Hematopoietic multipotent progenitor cell treated with erythropoietin and hydrocortisone succinate and interleukin-3 and kit ligand, for 4 days (in vitro differentiated cells): ENCODE data around the gene KRTAP1-4.
"Not testable (repeated sequence)": the region's sequence is repeated elsewhere in the genome, so short reads cannot be mapped to it uniquely, and the experiment has no call there.

Experiments
- DNase-seq: peaks from one replicate; pipeline ENCODE4 v3.0.0-alpha.2; 2015

The KRTAP1-4 gene

DNA sequence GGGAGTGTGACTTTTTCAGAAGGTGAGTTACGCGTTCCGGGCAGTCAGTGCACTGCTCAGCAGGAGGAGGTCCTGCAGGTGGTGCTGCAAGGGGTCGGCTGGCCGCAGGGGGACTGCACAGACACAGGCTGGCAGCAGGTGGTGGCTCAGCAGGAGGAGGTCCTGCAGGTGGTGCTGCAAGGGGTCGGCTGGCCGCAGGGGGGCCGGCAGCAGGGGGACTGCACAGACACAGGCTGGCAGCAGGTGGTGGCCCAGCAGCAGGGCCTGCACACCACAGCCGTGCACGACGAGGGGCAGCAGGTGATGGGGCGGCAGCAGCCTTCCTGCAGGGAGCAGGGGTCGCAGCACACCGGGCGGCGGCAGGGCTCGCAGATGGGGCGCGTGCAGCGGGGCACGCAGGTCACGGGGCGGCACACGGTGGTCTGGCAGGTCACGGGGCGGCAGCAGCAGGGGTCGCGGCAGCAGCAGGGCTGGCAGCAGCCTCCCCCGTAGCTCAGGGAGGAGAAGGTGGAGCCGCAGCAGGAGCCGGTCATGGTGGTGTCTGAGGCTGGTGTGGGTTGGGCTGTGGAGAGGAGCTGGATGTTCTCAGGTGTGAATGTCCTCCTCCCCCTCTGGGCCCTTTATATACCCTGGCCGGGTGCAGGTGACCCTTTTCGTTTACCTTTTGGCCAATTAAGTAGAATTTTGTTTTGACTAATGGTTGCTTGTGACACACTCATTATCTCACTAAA is 16.9 kb upstream of the KRTAP1-4 start, which contains the start of gene KRTAP2-1:
Gene KRTAP2-1 (minus strand): TSS at position 582 of the 731 bp plus-strand sequence. CDS start 49 bp downstream, at position 533.
- DNase-seq, result not testable (repeated sequence)

DNA sequence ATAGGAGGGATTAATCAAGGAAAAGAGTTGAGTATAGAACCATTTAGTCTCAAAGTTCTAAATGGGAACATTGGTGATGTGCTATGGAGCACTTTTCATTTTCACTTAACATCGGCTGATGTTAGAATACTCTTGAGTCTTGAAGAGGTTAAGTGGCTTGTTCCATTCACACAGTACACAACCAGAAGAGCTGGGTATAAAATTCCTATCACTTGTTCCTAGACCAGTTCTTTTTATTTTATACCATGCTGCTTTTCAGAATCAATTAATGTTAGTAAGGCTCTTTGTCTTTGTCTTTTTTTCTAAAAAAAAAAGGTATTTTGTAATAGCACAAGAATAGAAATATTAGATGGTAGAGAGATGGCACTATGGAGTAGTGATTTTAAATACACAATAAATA is 13.0 kb upstream of the KRTAP1-4 start:
- DNase-seq, result no peak

DNA sequence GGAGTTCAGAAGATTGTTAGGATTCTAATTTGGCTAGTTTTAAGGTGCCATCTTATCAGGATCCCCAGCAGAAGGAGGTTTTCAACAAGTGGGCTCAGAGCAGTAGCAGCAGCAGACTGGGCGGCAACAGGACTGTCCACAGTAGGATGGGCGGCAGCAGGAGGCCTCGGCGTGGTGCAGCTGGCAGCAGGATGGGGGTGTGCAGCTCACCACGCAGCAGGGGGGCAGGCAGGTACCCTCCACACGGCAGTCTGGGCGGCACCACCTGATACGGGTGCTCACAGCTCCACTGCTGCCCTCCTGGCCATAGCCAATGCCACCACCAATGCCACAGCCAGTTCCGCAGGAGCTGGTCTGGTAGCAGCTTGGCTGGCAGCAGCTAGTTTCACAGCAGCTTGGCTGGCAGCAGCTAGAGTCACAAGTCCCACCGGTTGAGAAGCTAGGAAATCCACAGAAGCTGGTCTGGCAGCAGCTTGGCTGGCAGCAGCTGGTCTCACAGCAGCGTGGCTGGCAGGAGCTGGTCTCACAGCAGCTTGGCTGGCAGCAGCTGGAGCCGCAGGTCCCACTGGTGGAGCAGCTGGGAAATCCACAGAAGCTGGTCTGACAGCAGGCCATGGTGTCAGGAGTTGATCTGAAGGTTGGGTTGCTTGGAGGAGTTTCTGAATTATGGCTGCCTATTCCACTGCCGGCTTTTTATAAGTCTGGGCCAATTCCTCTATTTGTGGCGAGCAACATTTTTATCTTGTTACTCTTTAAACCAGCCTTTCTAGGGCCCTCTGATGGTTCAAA is 11.0 kb upstream of the KRTAP1-4 start, which contains the start of gene KRTAP1-1:
Gene KRTAP1-1 (minus strand): TSS at position 668 of the 789 bp plus-strand sequence. CDS start 53 bp downstream, at position 615.
- DNase-seq, result not testable (repeated sequence)

DNA sequence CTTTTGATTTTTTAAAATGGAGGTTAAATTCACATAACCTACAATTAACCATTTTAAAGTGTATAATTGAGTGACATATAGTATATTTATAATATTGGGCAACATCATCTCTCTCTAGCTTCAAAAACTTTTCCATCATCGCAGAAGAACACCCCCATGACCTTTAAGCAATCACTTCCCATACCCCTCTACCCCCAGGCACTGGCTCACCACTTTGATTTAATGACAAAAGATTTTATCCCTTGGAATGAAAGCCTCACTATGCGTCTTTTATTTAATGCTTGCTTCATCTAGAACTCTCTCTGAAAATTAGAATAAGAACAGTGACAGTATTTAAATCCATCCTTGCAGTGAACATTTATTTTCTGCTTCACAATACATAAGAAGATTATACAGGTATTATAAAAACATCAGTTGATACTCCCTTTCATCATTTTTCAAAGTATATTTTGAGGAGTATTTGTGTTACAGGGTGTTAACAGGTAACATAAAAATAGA is 7.9 kb upstream of the KRTAP1-4 start:
- DNase-seq, result no peak

DNA sequence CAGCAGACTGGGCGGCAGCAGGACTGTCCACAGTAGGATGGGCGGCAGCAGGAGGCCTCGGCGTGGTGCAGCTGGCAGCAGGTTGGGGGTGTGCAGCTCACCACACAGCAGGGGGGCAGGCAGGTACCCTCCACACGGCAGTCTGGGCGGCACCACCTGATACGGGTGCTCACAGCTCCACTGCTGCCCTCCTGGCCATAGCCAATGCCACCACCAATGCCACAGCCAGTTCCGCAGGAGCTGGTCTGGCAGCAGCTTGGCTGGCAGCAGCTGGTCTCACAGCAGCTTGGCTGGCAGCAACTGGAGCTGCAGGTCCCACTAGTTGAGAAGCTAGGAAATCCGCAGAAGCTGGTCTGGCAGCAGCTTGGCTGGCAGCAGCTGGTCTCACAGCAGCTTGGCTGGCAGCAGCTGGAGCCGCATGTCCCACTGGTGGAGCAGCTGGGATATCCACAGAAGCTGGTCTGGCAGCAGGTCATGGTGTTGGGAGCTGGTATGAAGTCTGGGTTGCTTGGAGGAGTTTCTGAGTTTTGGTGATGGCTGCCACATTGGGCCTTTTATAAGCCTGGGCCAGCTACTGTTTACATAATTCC is 4.4 kb upstream of the KRTAP1-4 start, which contains the start of gene KRTAP1-3:
Gene KRTAP1-3 (minus strand): TSS at position 529 of the 590 bp plus-strand sequence. CDS start 53 bp downstream, at position 476.
- DNase-seq, result not testable (repeated sequence)

DNA sequence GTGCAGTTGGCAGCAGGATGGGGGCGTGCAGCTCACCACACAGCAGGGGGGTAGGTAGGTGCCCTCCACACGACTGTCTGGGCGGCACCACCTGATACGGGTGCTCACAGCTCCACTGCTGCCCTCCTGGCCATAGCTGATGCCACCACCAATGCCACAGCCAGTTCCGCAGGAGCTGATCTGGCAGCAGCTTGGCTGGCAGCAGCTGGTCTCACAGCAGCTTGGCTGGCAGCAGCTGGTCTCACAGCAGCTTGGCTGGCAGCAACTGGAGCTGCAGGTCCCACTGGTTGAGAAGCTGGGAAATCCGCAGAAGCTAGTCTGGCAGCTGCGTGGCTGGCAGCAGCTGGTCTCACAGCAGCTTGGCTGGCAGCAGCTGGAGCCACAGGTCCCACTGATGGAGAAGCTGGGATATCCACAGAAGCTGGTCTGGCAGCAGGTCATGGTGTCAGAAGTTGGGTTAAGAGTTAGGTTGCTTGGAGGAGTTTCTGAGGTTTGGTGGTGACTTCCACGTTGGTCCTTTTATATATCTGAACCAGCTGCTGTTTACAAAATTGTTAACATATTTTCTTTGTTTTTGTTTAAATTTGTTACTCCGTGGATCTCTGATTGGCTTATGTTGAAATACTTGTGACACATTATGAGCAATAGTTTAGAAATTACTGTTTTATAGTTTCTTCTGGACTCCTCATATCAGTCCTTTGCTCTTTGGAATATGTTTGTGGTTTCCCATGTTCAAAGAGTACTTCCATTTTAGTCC is 3.1 kb downstream of the KRTAP1-4 start, which contains the start of gene KRTAP1-5:
Gene KRTAP1-5 (minus strand): TSS at position 494 of the 757 bp plus-strand sequence. CDS start 53 bp downstream, at position 441.
- DNase-seq, result no peak

DNA sequence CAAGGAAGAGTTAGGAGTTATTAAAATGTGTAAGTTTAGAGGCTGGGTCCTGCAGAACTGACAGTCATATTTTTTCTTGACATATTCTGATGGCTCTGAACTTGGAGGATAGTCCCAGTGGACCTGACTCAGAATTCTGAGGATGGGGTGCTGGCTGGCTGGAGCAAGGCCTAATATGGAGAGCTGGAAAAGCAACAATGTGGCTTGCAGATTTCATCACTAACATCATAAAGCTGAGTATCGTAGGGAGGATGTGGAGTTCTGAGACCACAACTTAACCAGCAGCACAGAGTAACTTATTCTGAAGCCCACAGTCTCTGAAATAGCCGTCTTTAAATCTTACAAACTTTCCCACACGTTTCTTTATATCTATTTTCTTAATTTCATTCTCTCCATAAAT is 5.3 kb downstream of the KRTAP1-4 start:
- DNase-seq, result no peak

DNA sequence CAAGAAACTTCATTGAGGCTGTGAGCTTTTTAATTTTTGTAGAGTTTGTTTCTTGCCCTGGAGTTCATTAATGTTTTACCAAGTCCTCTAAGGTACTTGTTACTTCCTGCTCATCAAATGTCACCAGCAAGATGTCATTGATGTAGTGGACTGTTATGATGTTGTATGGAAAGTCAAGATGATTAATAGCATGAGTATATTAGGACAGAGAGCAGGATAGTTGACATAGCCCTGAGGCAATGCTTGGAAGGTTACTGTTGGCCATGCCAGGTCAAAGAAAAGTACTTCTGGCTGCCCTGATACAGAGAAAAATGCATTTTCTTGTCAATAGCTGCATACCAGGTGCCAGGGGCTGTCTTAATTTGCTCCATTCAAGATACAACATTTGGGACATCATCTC is 9.7 kb downstream of the KRTAP1-4 start:
- DNase-seq, result no peak

DNA sequence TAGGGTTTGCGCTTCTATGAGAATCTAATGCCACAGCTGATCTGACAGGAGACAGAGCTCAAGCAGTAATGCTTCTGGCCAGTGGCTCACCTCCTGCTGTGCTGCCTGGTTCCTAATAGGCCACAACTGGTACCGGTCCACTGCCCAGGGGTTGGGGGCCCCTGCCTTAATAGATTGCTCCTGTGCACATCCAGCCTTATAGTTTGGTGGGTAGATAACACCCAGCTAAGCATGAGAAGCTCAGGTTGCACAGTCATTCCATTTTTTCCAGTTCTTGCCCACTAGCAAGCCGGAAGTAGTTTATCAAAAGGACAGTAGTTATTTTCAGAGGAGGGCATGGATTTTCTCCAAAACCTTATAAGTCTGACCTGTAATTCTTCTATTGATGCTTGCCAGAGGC is 10.6 kb downstream of the KRTAP1-4 start:
- no peak for DNase-seq

DNA sequence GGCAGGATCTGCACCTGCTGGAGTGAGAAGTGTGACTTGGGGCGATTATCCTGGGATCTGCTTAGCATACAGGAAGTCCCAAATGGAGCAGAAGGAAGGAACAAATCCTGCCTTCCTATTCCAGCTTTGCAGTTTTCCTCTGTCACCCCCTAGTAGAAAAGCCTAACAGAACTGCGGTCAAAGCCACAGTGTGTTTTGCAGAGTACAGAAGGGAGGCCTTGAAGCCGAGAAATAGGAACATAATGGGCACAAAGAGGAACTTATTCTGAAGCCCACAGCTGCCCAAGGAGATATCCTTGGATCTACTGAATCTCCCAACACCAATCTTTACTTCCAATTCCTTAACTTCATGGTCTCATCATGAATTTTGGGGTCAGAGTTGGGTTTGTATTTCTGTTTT is 11.5 kb downstream of the KRTAP1-4 start:
- DNase-seq, result peak; percentile 26

DNA sequence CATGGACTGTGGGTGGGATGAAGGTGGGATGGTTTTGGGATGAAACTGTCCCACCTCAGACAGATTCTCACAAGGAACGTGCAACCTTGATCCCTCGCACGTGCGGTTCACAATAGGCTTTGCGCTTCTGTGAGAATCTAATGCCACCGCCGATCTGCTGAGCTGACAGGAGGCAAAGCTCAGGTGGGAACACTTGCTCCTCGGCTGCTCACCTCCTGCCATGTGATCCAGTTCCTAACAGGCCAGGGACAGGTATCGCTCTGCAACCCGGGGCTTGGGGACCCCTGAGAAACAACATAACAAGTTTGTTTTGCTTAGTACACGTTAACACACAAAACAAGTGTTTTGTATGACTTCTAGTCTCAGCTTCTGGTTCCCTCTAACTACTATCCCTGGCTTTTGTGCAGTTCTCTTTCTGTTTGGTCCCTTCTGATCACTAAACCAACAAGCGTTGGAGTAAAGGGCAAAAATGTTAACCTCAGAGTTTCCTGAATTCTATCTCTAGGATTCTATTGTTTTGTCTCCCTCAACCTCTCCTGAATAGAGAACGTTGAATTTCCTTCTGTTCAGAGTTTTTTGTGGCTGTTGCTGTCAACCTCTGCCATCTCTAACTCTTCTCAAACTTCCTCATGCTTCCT is 13.3 kb downstream of the KRTAP1-4 start:
- DNase-seq, result no peak

DNA sequence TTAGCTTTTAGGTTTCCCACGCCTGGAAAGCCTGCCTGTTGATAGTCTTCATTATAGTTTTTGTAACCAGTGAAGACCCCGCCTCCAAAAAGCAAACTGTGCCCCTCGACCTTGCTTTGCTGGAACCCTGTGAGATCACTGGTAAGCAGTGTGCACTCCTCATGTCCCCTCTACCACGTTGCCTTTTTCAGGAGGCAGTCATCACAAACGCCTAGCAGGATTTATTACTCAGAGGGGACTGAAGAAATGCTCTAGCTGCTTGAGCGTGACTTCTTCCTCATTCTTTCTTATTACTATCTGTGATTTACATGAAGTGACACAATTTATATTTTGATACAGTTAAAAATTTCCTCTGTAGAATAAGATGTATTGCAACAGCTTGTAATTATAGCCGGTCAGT is 14.5 kb downstream of the KRTAP1-4 start:
- DNase-seq, result no peak

DNA sequence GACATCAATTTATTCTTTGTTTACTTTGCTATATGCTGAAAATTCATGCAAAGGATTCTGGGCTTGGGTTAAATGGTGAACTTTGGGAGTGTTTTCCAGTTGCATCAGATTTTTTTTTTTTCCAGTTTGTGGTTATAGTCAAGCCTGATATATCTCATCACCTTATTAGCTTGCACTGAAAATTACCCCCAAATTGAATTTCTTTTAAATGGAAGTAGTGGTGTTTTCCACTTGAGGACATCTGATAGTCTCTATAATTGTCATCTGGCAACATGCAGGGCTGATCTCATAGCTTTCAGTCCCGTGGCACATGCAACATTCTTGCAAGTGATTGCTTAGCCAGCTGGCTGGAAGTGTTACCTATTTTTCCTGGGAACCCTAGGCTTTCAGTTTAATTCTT is 16.4 kb downstream of the KRTAP1-4 start:
- DNase-seq, result no peak

DNA sequence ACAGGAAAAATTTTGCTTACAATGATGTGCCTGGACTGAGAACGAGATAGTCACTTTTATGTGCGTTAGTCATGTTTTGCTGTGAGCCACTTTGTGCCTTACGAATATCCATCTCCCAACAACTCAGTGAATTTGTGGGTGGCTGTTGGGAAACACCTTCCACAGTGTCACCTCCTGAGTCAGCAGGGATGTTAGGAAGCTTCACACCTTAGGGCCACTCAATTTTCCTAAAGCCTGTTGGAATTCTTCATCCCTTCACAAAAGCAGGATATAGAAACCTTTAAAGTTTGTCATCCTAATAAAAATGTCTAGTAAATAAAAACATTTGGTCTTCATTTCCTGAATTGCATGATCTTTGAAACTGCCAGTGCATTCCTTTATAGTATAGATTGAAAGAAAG is 16.8 kb downstream of the KRTAP1-4 start:
- DNase-seq, result no peak

DNA sequence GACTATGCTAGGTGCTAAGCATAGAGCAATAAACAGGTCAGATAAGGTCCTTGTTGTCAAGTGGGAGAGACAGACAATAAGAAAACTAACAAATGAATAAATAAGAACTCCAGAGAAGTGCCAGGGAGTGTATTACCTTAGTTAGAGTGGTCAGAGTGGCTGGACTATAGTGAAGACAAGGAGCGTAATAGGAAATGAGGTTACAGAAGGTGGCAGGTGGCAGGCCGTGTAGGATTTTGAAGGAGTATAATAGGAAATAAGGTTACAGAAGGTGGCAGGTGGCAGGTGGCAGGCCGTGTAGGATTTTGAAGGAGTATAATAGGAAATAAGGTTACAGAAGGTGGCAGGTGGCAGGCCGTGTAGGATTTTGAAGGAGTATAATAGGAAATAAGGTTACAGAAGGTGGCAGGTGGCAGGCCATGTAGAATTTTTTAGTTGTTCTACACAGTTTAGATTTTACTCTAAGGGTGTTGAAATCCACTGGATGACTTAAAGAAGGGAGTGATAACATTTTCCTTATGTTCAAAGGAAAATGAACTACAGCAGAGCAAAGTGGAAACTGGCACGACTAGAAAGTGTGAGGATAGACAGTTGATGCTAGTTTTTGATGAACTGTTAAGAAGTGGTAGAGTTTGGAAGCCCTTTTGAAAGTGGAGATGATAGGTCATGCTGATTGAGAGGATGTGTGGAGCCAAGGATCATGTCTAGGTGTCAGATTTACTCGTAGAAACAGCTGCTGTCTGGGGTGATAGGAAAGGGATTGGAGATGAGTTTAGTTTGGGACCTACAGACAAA is 17.5 kb downstream of the KRTAP1-4 start:
- no peak for DNase-seq

DNA sequence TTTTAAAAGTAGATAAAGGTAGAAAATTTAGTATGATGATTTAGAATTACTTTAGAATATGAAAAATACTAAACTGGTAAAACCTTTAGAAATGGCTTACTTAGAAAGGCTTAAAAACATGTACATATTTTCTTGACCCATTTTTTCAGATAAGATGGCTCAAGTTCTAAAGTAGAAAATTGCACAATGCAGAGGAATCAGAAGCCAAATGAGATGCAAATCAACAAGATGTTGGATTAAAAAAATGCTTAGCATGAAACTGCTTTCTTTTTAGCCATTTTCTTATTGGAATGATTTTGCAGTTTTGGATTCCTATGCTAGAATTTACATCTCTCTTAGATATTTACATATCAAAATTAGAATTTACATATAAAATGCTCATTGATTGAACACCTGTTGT is 19.6 kb downstream of the KRTAP1-4 start:
- DNase-seq, result no peak

DNA sequence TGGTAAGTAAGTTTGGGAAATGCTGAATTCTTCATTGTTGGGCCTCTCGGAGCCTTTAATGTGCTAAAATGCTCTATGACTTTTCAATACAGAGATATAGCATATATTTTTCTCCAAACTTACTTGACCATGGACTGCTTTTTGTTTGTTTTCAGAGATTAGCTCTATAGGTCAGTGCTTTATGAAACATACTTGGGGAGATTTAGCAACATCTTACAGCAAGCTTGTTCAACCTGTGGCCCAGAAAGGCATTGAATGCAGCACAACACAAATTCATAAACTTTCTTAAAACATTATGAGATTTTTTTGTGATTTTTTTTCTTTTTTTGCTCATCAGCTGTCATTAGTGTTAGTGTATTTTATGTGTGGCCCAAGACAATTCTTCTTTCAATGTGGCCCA is 20.1 kb downstream of the KRTAP1-4 start:
- DNase-seq, result no peak

DNA sequence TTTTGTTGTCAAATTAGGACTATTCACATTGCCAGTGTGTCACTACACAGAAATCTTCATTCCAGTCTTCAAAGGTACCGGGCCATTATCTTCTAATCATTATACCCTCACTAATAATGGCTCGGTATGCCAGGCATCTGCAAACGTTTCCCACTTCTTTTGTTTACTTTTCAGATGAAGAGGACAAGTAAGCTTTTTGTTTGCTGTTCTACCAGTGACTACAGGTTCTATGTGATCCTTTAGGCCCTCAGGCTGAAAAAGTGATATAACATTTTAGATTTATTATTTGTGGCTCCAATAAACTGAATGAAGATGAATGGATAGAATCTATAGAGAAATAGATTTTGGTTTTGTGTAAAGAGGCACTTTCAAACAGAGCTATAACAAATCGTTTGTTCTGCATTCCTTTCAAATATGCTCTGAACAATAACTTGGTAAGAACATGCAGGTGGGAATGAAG is 20.7 kb downstream of the KRTAP1-4 start:
- DNase-seq, result no peak

DNA sequence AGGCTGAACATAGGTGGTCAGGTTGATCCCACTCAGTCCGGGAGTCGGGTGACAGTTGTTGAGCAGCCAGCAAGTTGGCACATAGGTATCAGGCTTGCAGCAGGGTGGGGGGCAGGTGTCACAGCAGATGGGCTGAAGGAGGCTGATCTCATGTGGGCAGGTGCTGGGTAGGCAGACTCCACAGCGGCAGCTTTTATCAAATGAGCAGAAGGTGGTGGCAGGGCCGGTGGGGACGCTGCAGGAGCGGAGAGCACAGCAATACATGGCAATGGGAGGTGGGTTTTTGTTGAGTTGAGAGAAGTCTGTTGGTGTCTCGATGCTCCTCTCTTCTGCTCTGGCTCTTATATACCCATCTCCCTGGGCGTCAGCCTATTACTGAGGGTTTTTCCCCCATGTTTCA is 21.2 kb downstream of the KRTAP1-4 start, which contains the start of gene KRTAP3-1:
Gene KRTAP3-1 (minus strand): TSS at position 318 of the 400 bp plus-strand sequence. CDS start 54 bp downstream, at position 264.
- DNase-seq, result no peak

DNA sequence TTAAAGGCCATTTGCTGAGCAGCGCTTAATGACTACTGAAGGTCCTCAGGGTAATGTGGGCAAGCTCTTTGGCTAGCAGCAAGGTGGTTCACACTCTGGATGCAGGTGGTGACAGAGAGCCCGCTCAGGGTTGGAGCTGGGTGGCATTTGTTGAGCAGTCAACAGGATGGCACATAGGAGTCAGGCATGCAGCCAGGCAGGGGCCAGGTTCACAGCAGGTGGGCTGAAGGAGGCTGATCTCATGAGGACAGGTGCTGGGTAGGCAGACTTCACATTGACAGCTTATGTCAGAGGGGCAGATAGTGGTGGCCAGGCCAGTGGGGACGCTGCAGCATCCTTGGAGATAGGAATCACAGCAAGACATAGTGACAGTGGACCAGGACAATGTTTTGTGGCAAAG is 25.6 kb downstream of the KRTAP1-4 start:
- no peak for DNase-seq

DNA sequence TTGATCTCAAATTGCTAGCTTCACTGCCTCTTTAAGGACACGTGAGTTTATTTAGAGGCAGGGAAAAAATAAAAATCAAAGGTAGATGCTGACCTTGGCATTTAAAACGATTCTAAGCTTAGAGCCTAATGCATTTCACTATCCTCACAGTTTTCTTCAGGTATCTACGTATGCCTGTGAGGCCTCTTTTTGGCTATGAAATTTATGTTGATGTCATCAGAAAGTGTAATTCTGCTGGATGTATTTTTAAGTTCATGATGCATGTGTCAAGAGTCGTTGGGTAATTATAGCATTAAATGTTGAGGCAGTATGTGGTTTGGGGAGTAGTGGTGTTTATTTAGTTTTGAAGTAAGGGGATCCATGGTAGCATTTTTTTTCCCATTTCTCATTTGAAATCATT is 26.1 kb downstream of the KRTAP1-4 start:
- DNase-seq, result no peak
